GM10248 (cell line): ENCODE measurements around the gene MED13L.

Experiments used
- CTCF ChIA-PET: fragments of 300-600 bp; sonication (Branson Sonifier 250); formaldehyde crosslinking; extraction: SDS; loops from one replicate; lab custom pipeline; 2021; ENCODE audit warnings: antibody characterized with exemption; lab: Yijun Ruan, JAX
- POLR2A ChIA-PET: fragments of 350-650 bp; sonication (Branson Sonifier 250); formaldehyde crosslinking; extraction: SDS; loops from one replicate; lab custom pipeline; 2020; ENCODE audit warnings: antibody characterized with exemption; lab: Yijun Ruan, JAX
- DNase-seq: peaks from one replicate; pipeline ENCODE4 v3.0.0; 2012; ENCODE audit errors: extremely low spot score
- CTCF ChIP-seq: IDR thresholded peaks from 2 replicates; pipeline ENCODE4 v1.5.1; 2012; ENCODE audit warnings: mild to moderate bottlenecking, low read depth; ENCODE audit errors: extremely low read depth, missing control alignments, control extremely low read depth

Gene MED13L

GRCh38 chr12:116227811-116228210 is 49.7 kb downstream of the MED13L start:
- TF ChIP-seq CTCF: no peak
- CTCF ChIA-PET: interaction anchor here (1.0 to 5.3 kb wide), 2 partner anchors 9 to 10 kb away, joined by 4 to 39 read pairs; no protein-coding TSS in a partner anchor
- POLR2A ChIA-PET: no interaction called here
- no peak for DNase-seq

- no peak for TF ChIP-seq CTCF
- ChIA-PET POLR2A (no interaction called here), CTCF (interaction anchor here (2.1 to 5.3 kb wide), 3 partner anchors 10 to 15 kb away, joined by 7 to 39 read pairs (median 8); no protein-coding TSS in a partner anchor)
- DNase-seq: no peak
Observed at GRCh38 chr12:116226026-116226425, 51.5 kb downstream of the MED13L start.

- DNase-seq: no peak
- ChIA-PET POLR2A (no interaction called here), CTCF (interaction anchor here (1.1 to 1.5 kb wide), 2 partner anchors 14 to 15 kb away, joined by 4 to 5 read pairs; no protein-coding TSS in a partner anchor)
- TF ChIP-seq CTCF: no peak
Observed at GRCh38 chr12:116222358-116222757, 55.1 kb downstream of the MED13L start.

GRCh38 chr12:116220756-116221155 is 56.7 kb downstream of the MED13L start:
- no peak for TF ChIP-seq CTCF
- CTCF ChIA-PET: interaction anchor here (1.3 kb wide), 1 partner anchor 19 kb away, joined by 5 read pairs; no protein-coding TSS in a partner anchor
- DNase-seq: no peak
- POLR2A ChIA-PET: no interaction called here

- DNase-seq: no peak
- TF ChIP-seq CTCF: no peak
- ChIA-PET POLR2A (no interaction called here), CTCF (interaction anchor here (1.2 to 2.5 kb wide), 3 partner anchors 9 to 31 kb away, joined by 3 to 9 read pairs (median 7); no protein-coding TSS in a partner anchor)
Observed at GRCh38 chr12:116217045-116217735, 60.3 kb downstream of the MED13L start.

- ChIA-PET CTCF (interaction anchor here (1.1 to 2.5 kb wide), 8 partner anchors 10 to 370 kb away, joined by 3 to 9 read pairs (median 4); no protein-coding TSS in a partner anchor), POLR2A (no interaction called here)
- no peak for TF ChIP-seq CTCF
- no peak for DNase-seq
Observed at GRCh38 chr12:116216022-116216756, 61.3 kb downstream of the MED13L start.
